ENCODE data around the gene RARA.
A peak's percentile ranks its signal among the peaks of the same experiment; 100 is the strongest.

RARA gene

DNA sequence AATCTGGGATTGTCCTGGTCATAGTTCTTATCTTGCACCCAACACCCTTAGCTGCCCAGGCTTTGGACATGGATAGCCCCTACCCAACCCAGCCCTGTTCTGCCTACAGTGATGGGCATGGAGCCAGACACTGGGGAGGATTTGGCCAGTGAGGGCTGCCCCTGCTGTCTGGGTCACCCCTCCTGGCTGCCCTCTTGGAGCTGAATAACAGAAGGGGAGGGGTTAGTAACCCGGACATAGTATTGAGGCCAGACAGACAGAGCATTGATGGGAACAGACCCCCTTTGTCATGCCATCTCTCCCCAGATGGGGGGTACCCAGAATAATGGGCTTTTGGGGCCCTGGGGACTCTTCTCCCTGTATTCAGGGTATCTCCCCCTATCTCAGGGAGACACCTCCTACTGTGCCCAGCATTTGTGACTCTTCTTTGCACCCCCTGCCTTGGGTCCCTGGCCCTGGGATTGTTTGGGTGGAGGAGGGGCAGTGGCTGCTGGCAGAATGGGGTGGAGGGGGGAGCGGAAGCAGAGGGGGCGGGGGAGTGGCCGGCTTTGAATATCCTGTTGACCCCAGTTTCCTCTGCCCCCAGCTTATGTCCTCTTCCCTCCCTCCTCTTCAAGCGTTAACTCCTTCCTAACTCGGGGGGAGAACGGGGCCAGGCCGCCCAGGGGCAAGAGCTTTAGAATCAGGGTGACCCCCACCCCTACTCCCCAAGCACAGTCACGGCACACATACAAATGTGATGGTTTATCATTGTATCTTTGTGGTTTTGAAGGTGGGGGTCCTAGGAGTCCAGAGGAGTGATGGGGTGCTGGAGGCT is 38.5 kb downstream of the RARA start:
- DNase-seq: no peak

DNA sequence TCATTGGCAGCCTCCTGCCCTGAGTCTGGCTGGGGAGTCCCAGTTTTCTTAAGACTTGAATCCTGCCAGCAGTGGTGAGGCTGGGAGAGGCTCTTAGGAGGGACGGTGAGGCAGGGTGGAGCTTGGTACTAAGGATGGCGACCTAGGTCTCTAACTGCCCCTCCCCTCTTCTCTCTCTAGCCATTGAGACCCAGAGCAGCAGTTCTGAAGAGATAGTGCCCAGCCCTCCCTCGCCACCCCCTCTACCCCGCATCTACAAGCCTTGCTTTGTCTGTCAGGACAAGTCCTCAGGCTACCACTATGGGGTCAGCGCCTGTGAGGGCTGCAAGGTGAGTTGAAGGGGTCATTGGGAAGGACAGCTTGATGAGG is 39.1 kb downstream of the RARA start:
- no peak for DNase-seq

DNA sequence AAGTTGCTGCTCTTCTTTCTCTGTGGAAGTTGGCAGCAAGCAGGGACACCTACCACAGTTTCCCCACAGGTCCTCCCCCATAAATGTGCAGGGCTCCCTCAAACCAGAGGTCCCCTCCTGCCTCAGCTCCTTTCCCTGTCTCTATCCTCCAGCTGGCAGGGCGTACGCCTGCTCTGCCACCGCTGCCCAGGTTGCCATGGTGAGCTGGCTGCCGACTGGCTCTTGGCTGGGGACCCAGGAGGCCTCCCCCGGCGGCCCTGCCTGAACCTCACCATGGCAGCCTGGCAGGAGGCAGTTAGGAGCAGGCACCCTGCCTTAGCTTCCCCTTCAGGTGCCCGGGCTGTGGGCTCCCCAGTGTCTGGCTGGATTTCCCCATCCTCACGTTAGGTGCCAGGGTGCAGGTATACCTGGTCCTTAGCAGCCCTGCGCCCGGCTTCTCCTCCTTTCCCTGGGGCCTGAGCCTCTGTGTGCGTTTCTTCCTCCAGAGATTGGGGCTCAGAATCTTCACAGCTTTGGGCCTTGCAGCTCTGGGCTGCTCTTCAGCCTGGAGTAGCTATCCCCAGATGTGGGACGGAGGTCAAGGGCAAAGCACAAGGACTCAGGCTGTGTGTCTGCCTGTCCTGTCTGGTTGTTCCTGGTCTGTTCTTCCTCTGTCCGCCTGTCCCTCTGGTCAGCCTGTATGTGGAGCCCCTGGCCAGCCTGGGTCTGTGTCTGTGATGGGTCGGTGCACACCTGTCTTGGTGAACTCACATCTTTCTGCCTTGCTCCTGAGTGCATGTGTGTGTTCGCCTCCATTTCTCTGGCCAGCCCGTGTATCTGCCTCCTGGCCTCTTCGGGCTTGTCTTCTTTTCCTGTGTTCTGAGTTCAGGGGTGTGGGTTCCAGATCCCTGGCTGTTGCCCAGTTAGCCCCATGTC is 39.8 kb downstream of the RARA start:
- no peak for DNase-seq

DNA sequence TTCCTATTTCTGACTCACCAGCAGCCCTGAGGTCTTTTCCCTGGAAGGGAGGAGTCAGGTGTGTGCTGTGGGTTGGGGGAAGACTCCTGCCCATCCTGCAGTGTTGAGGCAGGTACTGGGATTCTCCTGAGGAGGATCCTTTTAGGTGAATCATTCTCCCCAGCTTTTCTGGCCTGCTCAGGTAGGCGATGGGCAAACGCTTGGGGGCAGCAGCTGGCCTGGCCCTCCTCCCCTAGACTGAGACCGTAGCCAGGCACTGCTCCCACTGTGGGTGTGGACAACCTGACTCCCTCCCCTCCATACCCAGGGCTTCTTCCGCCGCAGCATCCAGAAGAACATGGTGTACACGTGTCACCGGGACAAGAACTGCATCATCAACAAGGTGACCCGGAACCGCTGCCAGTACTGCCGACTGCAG is 40.5 kb downstream of the RARA start:
- DNase-seq: no peak

DNA sequence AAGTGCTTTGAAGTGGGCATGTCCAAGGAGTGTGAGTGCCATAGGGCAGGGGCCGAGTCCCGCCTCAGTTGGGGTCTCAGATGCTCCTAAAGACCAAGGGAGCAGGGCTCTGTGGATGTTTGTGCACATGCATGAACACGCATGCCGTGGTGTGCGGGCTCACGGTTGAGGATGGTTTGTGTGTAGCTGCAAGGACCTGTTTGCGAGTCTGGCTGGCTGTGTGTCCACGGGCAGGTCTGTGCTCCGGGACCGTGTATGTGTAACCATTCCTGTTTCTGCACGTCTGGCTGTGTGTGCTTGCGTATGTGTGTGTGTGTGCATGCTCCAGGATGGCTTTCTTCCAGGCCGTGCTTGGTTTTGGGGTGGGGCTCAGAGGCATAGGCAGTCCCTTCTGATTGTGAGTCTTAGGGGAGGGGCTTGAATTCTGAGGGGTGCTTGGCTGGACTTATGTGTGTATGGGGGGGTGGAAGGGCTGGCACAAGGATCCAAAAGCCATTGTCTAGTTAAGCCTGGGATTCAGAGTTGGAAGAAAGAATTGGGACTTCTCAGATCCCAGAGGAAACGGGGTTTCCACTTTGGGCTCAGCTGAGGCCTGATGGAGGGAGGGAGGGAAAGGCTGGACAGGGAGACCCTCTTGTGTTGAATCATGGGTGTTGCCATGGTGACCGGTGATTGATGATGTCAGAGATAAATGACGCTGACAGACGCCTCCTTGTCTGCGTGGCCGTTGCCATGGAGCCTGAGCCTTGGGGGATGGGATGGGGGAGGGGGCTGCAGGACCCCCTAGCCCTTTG is 41.1 kb downstream of the RARA start:
- DNase-seq: no peak

DNA sequence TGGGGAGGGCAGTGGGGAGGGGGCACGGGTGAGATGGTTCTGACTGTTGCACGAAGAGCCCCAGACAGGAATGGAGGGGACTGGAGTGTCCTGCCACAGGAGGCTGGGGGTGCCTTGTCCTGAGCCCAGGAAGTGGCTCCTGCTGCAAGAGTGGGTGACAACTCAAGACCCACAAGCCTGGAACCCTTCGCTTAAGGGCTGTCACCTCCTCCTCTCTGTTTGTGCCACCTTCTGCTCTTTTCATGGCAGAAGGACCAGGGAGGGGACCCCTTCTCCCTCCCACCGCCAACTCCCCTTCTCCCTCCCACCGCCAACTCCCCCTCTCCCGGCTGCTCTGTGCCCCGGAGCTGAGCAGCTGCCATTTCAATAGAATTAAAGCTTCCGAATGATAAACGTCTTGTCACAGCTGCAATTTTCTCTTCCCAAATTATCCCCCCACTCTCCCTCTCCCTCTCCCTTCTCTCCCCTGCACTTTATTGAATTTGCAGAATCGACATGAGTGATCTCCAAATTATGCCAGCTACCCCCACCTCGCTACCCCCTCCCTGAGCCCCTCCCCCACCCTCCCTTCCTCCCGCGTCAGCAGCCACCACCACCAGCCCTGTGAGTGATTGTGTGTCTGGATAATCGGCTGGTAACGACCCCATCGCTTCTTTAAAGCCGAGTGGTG is 41.8 kb downstream of the RARA start:
- no peak for DNase-seq

DNA sequence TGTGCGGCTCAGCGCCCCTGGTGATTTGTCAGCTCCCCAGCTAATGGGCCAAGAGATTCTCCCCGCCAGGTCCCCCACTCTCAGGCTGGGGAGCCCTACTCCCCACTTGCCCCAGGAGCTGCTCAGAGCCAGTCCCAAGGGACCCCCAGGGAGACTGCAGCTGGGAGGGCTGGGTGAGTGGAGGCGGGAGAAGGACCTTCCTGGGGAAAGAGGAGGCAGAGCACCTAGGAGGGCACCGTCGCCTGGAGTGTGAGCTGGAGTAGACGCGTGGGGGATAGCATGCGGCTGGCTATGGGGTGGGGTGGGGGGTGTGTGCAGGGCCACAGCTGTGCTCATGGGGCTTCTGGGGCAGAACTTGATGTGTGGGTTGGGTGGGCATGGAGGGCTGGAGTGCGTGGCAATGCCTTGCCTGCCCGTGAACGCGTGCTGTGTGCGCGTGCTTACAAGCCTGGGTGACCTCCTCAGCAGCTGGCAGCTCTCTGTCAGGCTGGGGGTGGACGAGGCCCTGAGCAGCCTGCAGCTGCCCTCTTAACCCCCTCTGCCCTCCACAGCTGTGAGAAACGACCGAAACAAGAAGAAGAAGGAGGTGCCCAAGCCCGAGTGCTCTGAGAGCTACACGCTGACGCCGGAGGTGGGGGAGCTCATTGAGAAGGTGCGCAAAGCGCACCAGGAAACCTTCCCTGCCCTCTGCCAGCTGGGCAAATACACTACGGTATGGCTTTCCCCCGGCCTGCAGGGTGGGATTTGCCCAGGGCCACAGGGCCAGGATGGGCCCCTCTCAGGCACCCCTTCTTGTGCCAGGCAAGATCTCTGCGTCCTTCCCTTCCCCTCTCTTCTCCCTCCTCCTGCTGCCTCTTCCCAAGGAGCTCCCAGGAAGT is 42.6 kb downstream of the RARA start:
- no peak for DNase-seq

DNA sequence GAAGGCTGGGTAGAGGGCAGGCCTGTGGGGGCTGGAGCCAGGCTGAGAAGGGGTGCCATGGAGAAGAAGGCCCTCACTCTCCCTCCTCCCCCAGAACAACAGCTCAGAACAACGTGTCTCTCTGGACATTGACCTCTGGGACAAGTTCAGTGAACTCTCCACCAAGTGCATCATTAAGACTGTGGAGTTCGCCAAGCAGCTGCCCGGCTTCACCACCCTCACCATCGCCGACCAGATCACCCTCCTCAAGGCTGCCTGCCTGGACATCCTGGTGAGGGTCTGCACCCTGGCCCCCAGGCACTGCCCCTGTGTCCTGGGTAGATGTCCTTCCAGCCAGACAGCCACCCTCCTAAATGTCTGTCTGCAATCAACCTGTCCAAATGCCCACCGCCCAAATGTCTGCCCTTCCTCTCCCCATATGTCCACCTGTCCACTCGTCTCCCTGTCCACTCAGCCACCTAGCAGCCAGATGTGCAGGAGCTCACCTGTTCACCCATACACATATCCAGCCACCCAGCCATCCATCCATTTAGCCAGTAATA is 43.3 kb downstream of the RARA start:
- no peak for DNase-seq

DNA sequence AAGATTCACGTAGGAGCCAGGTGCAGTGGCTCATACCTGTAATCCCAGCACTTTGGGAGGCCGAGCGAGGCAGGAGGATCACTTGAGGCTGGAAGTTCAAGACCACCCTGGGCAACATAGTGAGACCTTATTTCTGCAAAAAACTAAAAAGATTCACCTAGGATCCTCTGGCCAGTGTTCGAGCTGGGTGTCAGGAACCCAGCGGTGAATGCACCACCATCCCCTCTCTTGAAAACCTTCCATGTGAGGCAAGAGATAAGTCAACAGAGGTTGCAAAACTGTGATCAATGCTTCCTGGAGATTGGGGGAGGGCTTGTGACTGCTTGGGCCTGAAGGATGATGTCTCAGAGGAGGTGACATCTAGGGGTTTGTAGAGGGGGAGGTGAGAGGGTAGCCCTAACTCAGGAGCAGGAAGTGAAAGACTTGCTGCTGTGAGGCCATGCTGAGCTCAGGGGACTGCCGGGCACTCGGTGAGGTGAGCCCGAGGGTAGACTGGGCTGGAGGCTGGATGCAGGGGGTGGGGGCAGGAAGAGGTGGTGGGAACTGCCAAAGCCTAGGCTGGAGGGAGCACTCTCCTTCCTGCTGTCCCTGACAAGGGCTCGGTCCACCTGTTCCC is 43.9 kb downstream of the RARA start:
- no peak for DNase-seq

DNA sequence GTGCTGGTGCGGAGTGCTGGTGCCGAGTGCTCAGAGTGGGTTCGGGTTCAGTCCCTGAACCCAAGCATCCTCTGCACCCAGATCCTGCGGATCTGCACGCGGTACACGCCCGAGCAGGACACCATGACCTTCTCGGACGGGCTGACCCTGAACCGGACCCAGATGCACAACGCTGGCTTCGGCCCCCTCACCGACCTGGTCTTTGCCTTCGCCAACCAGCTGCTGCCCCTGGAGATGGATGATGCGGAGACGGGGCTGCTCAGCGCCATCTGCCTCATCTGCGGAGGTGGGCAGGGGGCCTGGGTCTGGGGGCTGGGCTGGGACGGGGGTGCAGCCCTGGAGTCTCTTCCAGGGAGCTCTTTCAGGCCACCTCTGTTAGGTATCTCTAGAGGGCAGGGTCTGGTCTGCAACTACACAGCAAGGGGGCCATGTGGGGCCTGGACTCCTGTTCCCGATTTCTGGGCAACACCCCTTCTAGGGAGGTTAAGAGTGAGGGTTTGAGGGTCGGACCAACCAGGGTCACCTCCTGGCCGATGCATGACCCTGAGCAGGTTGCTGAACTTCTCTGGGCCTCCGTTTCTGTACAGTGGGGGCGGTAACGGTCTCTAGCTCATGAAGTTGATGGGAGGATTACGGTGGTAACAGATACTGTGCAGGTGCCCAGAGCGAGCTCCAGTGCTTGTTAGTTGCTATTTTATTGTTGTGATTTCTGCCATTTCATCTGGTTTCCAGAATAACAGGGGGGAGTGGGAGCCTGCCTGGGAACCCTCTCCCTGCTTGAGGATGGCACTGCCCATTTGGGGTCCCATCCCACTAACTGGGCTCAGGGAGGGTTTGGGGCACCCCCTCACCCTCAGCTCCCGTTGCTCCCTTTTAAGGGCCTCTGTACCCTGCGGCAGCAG is 45.5 kb downstream of the RARA start:
- no peak for DNase-seq

DNA sequence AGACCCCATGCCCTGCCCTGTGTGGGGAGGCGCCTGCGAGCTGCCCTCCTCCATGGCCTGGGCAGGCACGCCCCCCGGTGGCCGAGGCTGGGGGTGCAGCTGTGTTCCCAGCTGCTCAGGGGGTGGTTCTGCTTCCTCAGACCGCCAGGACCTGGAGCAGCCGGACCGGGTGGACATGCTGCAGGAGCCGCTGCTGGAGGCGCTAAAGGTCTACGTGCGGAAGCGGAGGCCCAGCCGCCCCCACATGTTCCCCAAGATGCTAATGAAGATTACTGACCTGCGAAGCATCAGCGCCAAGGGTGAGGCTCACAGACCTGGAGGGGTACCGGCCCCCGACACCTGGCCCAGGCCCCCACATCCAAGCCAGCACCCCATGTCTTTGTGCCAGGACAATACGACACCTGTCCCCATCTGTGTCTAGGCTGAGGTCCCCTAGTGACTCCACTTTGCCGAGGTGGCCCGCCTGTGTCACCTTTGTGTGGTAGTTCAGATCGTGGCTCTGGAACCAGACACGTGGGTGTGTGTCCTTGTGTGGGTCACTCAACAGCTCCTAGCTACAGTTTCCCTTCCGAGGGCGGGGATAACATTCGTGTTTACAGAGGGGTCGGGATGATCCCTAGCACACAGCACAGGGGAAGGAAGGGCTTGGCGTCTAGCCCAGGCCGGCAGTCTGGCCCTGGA is 46.3 kb downstream of the RARA start:
- DNase-seq: peak; percentile 83

DNA sequence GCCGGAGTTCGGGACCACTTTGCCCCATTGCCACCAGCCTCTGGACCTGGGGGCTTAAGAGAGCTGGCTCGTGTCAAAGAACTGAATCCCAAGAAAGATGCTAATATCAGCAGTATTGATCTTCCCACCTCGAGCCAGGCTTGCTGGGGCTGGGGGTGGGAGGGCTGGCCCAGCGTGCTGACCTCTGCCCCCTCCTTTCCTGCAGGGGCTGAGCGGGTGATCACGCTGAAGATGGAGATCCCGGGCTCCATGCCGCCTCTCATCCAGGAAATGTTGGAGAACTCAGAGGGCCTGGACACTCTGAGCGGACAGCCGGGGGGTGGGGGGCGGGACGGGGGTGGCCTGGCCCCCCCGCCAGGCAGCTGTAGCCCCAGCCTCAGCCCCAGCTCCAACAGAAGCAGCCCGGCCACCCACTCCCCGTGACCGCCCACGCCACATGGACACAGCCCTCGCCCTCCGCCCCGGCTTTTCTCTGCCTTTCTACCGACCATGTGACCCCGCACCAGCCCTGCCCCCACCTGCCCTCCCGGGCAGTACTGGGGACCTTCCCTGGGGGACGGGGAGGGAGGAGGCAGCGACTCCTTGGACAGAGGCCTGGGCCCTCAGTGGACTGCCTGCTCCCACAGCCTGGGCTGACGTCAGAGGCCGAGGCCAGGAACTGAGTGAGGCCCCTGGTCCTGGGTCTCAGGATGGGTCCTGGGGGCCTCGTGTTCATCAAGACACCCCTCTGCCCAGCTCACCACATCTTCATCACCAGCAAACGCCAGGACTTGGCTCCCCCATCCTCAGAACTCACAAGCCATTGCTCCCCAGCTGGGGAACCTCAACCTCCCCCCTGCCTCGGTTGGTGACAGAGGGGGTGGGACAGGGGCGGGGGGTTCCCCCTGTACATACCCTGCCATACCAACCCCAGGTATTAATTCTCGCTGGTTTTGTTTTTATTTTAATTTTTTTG is 47.1 kb downstream of the RARA start:
- DNase-seq: no peak

DNA sequence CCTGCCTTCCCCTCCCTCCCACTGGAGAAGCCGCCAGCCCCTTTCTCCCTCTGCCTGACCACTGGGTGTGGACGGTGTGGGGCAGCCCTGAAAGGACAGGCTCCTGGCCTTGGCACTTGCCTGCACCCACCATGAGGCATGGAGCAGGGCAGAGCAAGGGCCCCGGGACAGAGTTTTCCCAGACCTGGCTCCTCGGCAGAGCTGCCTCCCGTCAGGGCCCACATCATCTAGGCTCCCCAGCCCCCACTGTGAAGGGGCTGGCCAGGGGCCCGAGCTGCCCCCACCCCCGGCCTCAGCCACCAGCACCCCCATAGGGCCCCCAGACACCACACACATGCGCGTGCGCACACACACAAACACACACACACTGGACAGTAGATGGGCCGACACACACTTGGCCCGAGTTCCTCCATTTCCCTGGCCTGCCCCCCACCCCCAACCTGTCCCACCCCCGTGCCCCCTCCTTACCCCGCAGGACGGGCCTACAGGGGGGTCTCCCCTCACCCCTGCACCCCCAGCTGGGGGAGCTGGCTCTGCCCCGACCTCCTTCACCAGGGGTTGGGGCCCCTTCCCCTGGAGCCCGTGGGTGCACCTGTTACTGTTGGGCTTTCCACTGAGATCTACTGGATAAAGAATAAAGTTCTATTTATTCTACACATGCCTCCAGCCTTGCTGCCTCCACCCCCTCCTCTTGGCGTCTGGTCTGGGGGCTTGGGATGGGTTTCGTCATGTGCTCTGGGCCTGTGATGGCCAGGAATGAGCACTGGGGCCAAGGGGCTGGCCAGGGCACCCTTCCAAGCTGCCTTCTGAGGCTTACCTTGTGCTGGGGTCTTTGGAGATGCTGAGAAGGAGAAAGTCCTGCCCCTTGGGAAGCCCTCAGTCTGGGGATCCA is 48.3 kb downstream of the RARA start:
- no peak for DNase-seq

DNA sequence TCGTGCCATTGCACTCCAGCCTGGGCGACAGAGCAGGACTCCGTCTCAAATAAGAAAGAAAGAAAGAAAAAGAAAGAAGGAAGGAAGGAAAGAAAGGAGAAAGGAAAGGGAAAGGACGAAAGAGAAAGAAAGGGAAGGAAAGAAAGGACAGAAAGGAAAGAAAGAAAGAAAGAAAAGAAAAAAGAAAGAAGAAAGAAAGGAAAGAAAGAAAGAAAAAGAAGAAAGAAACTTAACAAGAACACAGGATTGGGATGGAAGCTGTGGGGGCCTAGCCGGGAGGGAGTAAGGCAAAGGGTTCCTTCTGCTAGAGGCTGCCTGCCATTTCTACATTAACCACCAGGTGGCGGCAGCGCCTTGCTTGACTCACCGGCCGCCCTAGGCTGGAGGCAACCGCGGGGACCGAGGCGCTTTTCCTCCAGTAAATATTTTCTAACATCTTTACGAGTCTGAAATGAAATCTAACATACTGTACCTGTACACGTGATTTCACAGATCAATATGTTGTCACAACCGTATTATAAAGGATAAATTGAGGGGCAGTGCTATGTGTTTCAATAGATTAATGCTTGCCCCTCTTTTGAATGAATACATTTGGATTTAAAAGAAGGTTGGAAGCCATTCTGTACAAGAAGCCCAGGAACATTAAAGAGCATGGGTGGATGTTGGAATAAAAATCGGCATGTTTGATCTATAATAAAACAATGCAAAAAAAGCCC is 49.5 kb downstream of the RARA start:
- DNase-seq: peak; percentile 91

DNA sequence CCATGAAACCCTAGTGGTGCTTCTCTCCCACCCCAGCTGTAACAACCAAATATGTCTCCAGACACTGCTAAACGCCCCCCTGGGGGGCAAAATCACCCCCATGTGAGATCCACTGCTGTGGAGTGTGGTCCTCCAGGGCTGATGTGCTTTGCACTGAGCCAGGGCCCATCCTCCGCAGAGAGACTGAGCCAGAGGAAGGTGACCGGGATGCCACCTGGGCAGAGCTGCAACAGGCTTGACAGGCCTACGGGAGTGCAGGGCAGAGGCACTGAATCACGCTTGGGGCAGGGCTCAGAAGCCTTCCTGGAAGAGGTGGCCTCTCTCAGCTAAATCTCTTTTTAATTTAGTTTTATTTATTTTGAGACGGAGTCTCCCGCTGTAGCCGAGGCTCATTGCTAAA is 51.1 kb downstream of the RARA start:
- no peak for DNase-seq
